ENCODE measurements around the gene ABCF1. TPM values are rescaled to one million over a fixed set of nuclear protein-coding genes. Genes with fewer than 3 reads are reported as not detected.
"Not testable (repeated sequence)": the region's sequence is repeated elsewhere in the genome, so short reads cannot be mapped to it uniquely, and the experiment has no call there.

ABCF1 gene
- total RNA-seq, 4 donors from 2014 or later: 17.4 to 48.6 (median 28.9) TPM

GRCh38 chr6:30597315-30598144 lies 26.3 kb downstream of the ABCF1 start:
- H3K36me3 ChIP-seq, H3K27me3 ChIP-seq, H3K4me1 ChIP-seq, H3K27ac ChIP-seq, H3K9me3 ChIP-seq, H3K4me3 ChIP-seq: not testable (repeated sequence)
- peak; percentile 65 to 77 for DNase-seq
- peak; percentile 55 to 82 (median 76) for TF ChIP-seq CTCF (IDR thresholded peaks at IDR 0.05)
- intact Hi-C loops (cut with DNase I; ENCODE audit: low total_unique reads): loop anchor here (5.0 kb wide), 1 partner anchor 115 kb away; no protein-coding TSS in a partner anchor

GRCh38 chr6:30598912-30599624 lies 27.8 kb downstream of the ABCF1 start:
- Histone ChIP-seq H3K9me3 (no peaks in the 10 kb centered on the region), H3K4me1 (no peaks in the 10 kb centered on the region), H3K4me3 (no peak overlapping the region), H3K27ac (no peak overlapping the region), H3K27me3 (no peaks in the 10 kb centered on the region), H3K36me3 (no peaks in the 10 kb centered on the region)
- intact Hi-C loops (cut with DNase I; ENCODE audit: low total_unique reads): loop anchor here (5.0 kb wide), 1 partner anchor 117 kb away; no protein-coding TSS in a partner anchor
- TF ChIP-seq CTCF (IDR thresholded peaks at IDR 0.05) (no peak), POLR2A (IDR thresholded peaks at IDR 0.05) (no peak)
- no peak for DNase-seq

- intact Hi-C loops (cut with DNase I; ENCODE audit: low total_unique reads): loop anchor here (5.0 kb wide), 1 partner anchor 117 kb away; no protein-coding TSS in a partner anchor
- no peak for DNase-seq
Observed at GRCh38 chr6:30599625-30600324, 28.5 kb downstream of the ABCF1 start.

GRCh38 chr6:30600451-30600961 lies 29.3 kb downstream of the ABCF1 start:
- peak in 1 of 2 donors; percentile 44 for DNase-seq

More at GRCh38 chr6:30599625-30600324, 28.5 kb downstream of the ABCF1 start:
- Histone ChIP-seq H3K36me3 (no peaks in the 10 kb centered on the region), H3K27me3 (no peaks in the 10 kb centered on the region), H3K4me3 (no peak overlapping the region), H3K9me3 (no peaks in the 10 kb centered on the region), H3K4me1 (no peaks in the 10 kb centered on the region), H3K27ac (no peak overlapping the region)
- TF ChIP-seq CTCF (IDR thresholded peaks at IDR 0.05) (no peak), POLR2A (IDR thresholded peaks at IDR 0.05) (no peak)

More at GRCh38 chr6:30600451-30600961, 29.3 kb downstream of the ABCF1 start:
- H3K4me1 ChIP-seq: no peaks in the 10 kb centered on the region
- intact Hi-C loops (cut with DNase I; ENCODE audit: low total_unique reads): no loop called here
- H3K9me3 ChIP-seq: no peaks in the 10 kb centered on the region
- no peak overlapping the region for H3K27ac ChIP-seq
- no peak for TF ChIP-seq CTCF (IDR thresholded peaks at IDR 0.05)
- no peak for TF ChIP-seq POLR2A (IDR thresholded peaks at IDR 0.05)
- H3K27me3 ChIP-seq: no peaks in the 10 kb centered on the region
- H3K4me3 ChIP-seq: no peak overlapping the region
- no peaks in the 10 kb centered on the region for H3K36me3 ChIP-seq

All from uterus (tissue), 4 donors.